HL-60 (cell line): Measurements from ENCODE around the gene PRR13.

Source experiments
- GABPA ChIP-seq: IDR thresholded peaks from 2 replicates; pipeline ENCODE4 v1.6.1; 2012; ENCODE audit warnings: low read depth
- POLR2AphosphoS5 ChIP-seq: IDR thresholded peaks from 2 replicates; pipeline ENCODE4 v1.6.1; 2012; ENCODE audit warnings: low read depth
- SPI1 ChIP-seq: IDR thresholded peaks from 2 replicates; pipeline ENCODE4 v1.6.1; 2012; ENCODE audit warnings: low read depth, mild to moderate bottlenecking, borderline replicate concordance
- TF ChIP-seq, protein P1 (sequence below): IDR thresholded peaks from one replicate; pipeline ENCODE4 v1.5.1; 2011; ENCODE audit warnings: low read length, control low read depth, inconsistent platforms; ENCODE audit not compliant: insufficient read depth
- TF ChIP-seq, protein P2 (sequence below): IDR thresholded peaks from 2 replicates; pipeline ENCODE4 v1.6.1; 2012; ENCODE audit warnings: low read depth; ENCODE audit not compliant: insufficient replicate concordance

DNA sequence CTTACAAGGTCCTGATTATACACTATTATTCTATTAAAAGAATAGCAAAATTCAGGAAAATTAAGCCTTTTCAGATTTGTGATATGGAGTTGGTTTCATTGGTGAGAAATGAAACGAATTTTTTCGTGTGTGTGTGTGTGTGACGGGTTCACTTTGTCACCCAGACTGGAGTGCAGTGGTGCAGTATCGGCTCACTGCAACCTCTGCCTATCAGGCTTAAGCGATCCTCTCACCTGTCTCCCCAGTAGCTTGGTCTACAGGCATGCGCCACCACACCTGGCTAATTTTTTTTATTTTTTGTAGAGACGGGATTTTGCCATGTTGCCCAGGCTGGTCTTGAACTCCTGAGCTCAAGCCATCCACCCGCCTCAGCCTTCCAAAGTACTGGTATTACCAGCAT is 20.1 kb downstream of the PRR13 start:
- TF ChIP-seq, protein P1, sequence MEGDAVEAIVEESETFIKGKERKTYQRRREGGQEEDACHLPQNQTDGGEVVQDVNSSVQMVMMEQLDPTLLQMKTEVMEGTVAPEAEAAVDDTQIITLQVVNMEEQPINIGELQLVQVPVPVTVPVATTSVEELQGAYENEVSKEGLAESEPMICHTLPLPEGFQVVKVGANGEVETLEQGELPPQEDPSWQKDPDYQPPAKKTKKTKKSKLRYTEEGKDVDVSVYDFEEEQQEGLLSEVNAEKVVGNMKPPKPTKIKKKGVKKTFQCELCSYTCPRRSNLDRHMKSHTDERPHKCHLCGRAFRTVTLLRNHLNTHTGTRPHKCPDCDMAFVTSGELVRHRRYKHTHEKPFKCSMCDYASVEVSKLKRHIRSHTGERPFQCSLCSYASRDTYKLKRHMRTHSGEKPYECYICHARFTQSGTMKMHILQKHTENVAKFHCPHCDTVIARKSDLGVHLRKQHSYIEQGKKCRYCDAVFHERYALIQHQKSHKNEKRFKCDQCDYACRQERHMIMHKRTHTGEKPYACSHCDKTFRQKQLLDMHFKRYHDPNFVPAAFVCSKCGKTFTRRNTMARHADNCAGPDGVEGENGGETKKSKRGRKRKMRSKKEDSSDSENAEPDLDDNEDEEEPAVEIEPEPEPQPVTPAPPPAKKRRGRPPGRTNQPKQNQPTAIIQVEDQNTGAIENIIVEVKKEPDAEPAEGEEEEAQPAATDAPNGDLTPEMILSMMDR: no peak
- no peak for TF ChIP-seq POLR2AphosphoS5
- TF ChIP-seq, protein P2, sequence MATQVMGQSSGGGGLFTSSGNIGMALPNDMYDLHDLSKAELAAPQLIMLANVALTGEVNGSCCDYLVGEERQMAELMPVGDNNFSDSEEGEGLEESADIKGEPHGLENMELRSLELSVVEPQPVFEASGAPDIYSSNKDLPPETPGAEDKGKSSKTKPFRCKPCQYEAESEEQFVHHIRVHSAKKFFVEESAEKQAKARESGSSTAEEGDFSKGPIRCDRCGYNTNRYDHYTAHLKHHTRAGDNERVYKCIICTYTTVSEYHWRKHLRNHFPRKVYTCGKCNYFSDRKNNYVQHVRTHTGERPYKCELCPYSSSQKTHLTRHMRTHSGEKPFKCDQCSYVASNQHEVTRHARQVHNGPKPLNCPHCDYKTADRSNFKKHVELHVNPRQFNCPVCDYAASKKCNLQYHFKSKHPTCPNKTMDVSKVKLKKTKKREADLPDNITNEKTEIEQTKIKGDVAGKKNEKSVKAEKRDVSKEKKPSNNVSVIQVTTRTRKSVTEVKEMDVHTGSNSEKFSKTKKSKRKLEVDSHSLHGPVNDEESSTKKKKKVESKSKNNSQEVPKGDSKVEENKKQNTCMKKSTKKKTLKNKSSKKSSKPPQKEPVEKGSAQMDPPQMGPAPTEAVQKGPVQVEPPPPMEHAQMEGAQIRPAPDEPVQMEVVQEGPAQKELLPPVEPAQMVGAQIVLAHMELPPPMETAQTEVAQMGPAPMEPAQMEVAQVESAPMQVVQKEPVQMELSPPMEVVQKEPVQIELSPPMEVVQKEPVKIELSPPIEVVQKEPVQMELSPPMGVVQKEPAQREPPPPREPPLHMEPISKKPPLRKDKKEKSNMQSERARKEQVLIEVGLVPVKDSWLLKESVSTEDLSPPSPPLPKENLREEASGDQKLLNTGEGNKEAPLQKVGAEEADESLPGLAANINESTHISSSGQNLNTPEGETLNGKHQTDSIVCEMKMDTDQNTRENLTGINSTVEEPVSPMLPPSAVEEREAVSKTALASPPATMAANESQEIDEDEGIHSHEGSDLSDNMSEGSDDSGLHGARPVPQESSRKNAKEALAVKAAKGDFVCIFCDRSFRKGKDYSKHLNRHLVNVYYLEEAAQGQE: no peak
- TF ChIP-seq GABPA: no peak
- TF ChIP-seq SPI1: no peak
